NT2/D1 (cell line): Measurements from ENCODE around the gene ICOSLG.

Experiments
- YY1 ChIP-seq: IDR thresholded peaks from 2 replicates; pipeline ENCODE4 v1.6.1; 2011; ENCODE audit not compliant: insufficient read length, insufficient read depth
- ZNF274 ChIP-seq: IDR thresholded peaks from 2 replicates; pipeline ENCODE4 v1.6.1; 2011; ENCODE audit warnings: mild to moderate bottlenecking, low read depth, low read length

- TF ChIP-seq YY1 (no peak), ZNF274 (no peak)
Observed at GRCh38 chr21:44273046-44273445, 32.3 kb upstream of the ICOSLG start.
